GM23338 (cell line): ENCODE data around the gene NFKB1. TPM values are rescaled to one million over a fixed set of nuclear protein-coding genes. Genes with fewer than 3 reads are reported as not detected.

ENCODE experiments used
- ATAC-seq: fragments of 200-7000 bp; cut with Tn5 transposase; 3 replicates; pipeline ENCODE4 v1.9.1; 2020
- DNase-seq: peaks from one replicate; pipeline ENCODE4 v3.0.0-alpha.2; 2015; ENCODE audit warnings: low spot score
- H2AFZ ChIP-seq: fragments of 200-600 bp; sonication (generic); 2 replicates; pipeline ENCODE4 v1.8.0; 2016; ENCODE audit warnings: antibody characterized with exemption, mild to moderate bottlenecking, moderate library complexity
- H3F3A ChIP-seq: fragments of 200-600 bp; sonication (generic); replicated peaks from 2 replicates; pipeline ENCODE4 v1.8.0; 2017; ENCODE audit warnings: antibody characterized with exemption, mixed run types, low read depth
- H3K27ac ChIP-seq: fragments of 200-600 bp; sonication (generic); 2 replicates; pipeline ENCODE4 v1.6.1; 2016; ENCODE audit warnings: low read depth
- H3K27me3 ChIP-seq: fragments of 200-600 bp; sonication (generic); 2 replicates; pipeline ENCODE4 v1.8.0; 2016; ENCODE audit warnings: mild to moderate bottlenecking, mixed run types, moderate library complexity; ENCODE audit not compliant: insufficient read depth
- H3K36me3 ChIP-seq: fragments of 200-600 bp; sonication (generic); 2 replicates; pipeline ENCODE4 v1.8.0; 2016; ENCODE audit warnings: mild to moderate bottlenecking; ENCODE audit not compliant: insufficient read depth
- H3K4me1 ChIP-seq: fragments of 200-600 bp; sonication (generic); 2 replicates; pipeline ENCODE4 v1.8.0; 2016; ENCODE audit warnings: mild to moderate bottlenecking, moderate library complexity; ENCODE audit not compliant: insufficient read depth
- H3K4me2 ChIP-seq: fragments of 200-600 bp; sonication (generic); 2 replicates; pipeline ENCODE4 v1.7.1; 2017; ENCODE audit warnings: mixed run types
- H3K4me3 ChIP-seq: fragments of 200-600 bp; sonication (generic); 2 replicates; pipeline ENCODE4 v1.6.1; 2016; ENCODE audit warnings: mixed run types
- H3K79me2 ChIP-seq: fragments of 200-600 bp; sonication (generic); replicated peaks from 2 replicates; pipeline ENCODE4 v1.8.0; 2017; ENCODE audit warnings: mild to moderate bottlenecking; ENCODE audit not compliant: insufficient read depth
- H3K9me2 ChIP-seq: fragments of 200-600 bp; sonication (generic); 2 replicates; pipeline ENCODE4 v1.8.0; 2017; ENCODE audit not compliant: insufficient read depth
- H4K20me1 ChIP-seq: fragments of 200-600 bp; sonication (generic); replicated peaks from 2 replicates; pipeline ENCODE4 v1.8.0; 2017; ENCODE audit warnings: mild to moderate bottlenecking; ENCODE audit not compliant: insufficient read depth
- H3K27ac Mint-ChIP-seq: 2 replicates; pipeline ENCODE4 v1.8.0; 2020; ENCODE audit warnings: inconsistent platforms, mild to moderate bottlenecking, moderate library complexity, mixed read lengths
- H3K27me3 Mint-ChIP-seq: 3 replicates; pipeline ENCODE4 v1.8.0; 2022; ENCODE audit warnings: low read depth, mild to moderate bottlenecking, moderate library complexity, mixed read lengths, inconsistent platforms; ENCODE audit not compliant: insufficient read depth, poor library complexity
- H3K36me3 Mint-ChIP-seq: 3 replicates; pipeline ENCODE4 v1.8.0; 2021; ENCODE audit warnings: low read depth, mild to moderate bottlenecking, inconsistent platforms, moderate library complexity, mixed read lengths
- H3K4me1 Mint-ChIP-seq: 3 replicates; pipeline ENCODE4 v1.8.0; 2020; ENCODE audit warnings: mild to moderate bottlenecking, inconsistent platforms, mixed read lengths
- H3K4me3 Mint-ChIP-seq: 3 replicates; pipeline ENCODE4 v1.8.0; 2021; ENCODE audit warnings: moderate library complexity, mild to moderate bottlenecking, inconsistent platforms, mixed read lengths
- H3K9me3 Mint-ChIP-seq: 3 replicates; pipeline ENCODE4 v1.8.0; 2020; ENCODE audit warnings: moderate library complexity, mild to moderate bottlenecking, inconsistent platforms, mixed read lengths
- CREB1 ChIP-seq: fragments of 250-450 bp; sonication (Bioruptor Pico); IDR thresholded peaks from 2 replicates; pipeline ENCODE4 v1.5.0; 2020; ENCODE audit warnings: low read depth, mild to moderate bottlenecking, moderate library complexity
- EZH2 ChIP-seq: fragments of 200-600 bp; sonication (generic); IDR thresholded peaks from one replicate; pipeline ENCODE4 v1.8.0; 2017; ENCODE audit warnings: antibody characterized with exemption, mild to moderate bottlenecking, low read depth; ENCODE audit not compliant: unreplicated experiment
- EZH2phosphoT487 ChIP-seq: fragments of 200-600 bp; sonication (generic); IDR thresholded peaks from one replicate; pipeline ENCODE4 v1.8.1; 2018; ENCODE audit warnings: antibody characterized with exemption; ENCODE audit not compliant: unreplicated experiment
- JUNB ChIP-seq: IDR thresholded peaks from one replicate; pipeline ENCODE4 v1.6.1; 2016; ENCODE audit warnings: antibody characterized with exemption; ENCODE audit not compliant: unreplicated experiment
- NANOG ChIP-seq: IDR thresholded peaks from 2 replicates; pipeline ENCODE4 v1.6.1; 2016; ENCODE audit warnings: antibody characterized with exemption, borderline replicate concordance
- POLR2AphosphoS5 ChIP-seq: IDR thresholded peaks from 2 replicates; pipeline ENCODE4 v1.6.1; 2016; ENCODE audit warnings: antibody characterized with exemption, low read depth
- STAT1 ChIP-seq: IDR thresholded peaks from one replicate; pipeline ENCODE4 v1.6.1; 2016; ENCODE audit warnings: antibody characterized with exemption; ENCODE audit not compliant: unreplicated experiment
- ZNF114 ChIP-seq: fragments of 250-450 bp; sonication (Bioruptor Pico); IDR thresholded peaks from 2 replicates; pipeline ENCODE4 v1.5.0; 2020; ENCODE audit warnings: mild to moderate bottlenecking, moderate library complexity
- ZNF331 ChIP-seq: fragments of 250-450 bp; sonication (Bioruptor Pico); IDR thresholded peaks from 2 replicates; pipeline ENCODE4 v1.5.0; 2020; ENCODE audit warnings: low read depth, mild to moderate bottlenecking, moderate library complexity
- polyA plus RNA-seq: library from polyadenylated mRNA; unstranded; fragments of >200 nt; fragmentation: Nextera tagmentation; extraction: Ambion mirVana; gene quantifications from 2 replicates; pipeline ENCODE4 v1.2.1, GENCODE V29; 2016
- total RNA-seq: library from RNA; depleted of rRNA; stranded (reverse); fragments of >200 nt; shearing (Covaris generic); gene quantifications from 2 replicates; pipeline ENCODE4 v1.2.3, GENCODE V29; 2014
- TF ChIP-seq, protein P1 (sequence below): IDR thresholded peaks from 2 replicates; pipeline ENCODE4 v1.6.1; 2016; ENCODE audit warnings: antibody characterized with exemption
- TF ChIP-seq, protein P2 (sequence below): fragments of 250-450 bp; sonication (Bioruptor Pico); IDR thresholded peaks from 2 replicates; pipeline ENCODE4 v1.5.0; 2020; ENCODE audit warnings: mild to moderate bottlenecking, moderate library complexity
- TF ChIP-seq, protein P3 (sequence below), 2 experiments: fragments of 200-600 bp in 1 of 2; sonication (generic) in 1 of 2; conservative IDR thresholded peaks; 2 replicates each; pipeline versions ENCODE4 v1.5.1 to v1.6.1; 2016 to 2017; ENCODE audit warnings: antibody characterized with exemption in 2 of 2, low read depth in 2 of 2, mild to moderate bottlenecking in 2 of 2, moderate library complexity in 1 of 2
- TF ChIP-seq, protein P4 (sequence below): IDR thresholded peaks from one replicate; pipeline ENCODE4 v1.6.1; 2018; ENCODE audit warnings: antibody characterized with exemption; ENCODE audit not compliant: unreplicated experiment

NFKB1 gene
- total and polyA plus RNA-seq, 2 experiments from 2014 or later: 0.82 to 4.6 TPM

DNA sequence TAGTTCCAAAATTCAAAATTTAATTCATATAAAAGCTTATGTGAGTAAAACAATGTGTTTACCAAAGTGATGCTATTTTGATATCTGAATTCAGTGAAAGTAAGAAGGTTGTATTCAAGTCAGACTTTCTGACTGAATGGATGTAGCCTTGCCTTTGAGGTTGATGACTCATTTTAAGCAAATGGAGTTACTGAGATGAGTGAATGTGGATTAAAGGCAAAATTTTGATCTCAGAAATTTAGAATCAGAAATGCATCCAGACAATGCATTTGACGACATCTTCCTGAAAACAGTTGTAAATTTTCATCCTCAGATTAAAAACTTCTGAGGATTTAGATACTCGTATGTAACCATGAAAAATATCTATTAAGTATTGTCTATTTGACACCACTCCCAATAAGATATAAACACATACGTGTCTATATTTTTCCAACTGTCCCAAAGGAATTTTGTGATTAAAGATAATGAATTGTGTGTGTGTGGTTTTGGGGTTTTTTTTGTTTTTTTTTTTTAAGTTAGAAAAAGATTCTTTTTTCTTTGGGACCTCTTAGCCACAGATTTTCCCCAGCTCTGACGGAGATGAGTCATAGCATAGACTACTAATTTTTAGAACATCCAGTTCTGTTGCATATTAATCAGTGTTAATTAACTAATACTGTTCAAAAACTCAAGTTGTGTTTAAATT, 34.4 kb downstream of the NFKB1 start:
- Histone ChIP-seq H3K9me2 (no peaks in the 10 kb centered on the region), H3K4me1 (no peaks in the 10 kb centered on the region), H3K27ac (no peak overlapping the region), H3F3A (no peaks in the 10 kb centered on the region), H3K79me2 (no peaks in the 10 kb centered on the region), H3K4me3 (no peak overlapping the region), H3K36me3 (no peaks in the 10 kb centered on the region), H2AFZ (no peak overlapping the region), H4K20me1 (no peaks in the 10 kb centered on the region), H3K27me3 (no peaks in the 10 kb centered on the region), H3K4me2 (no peak overlapping the region)
- TF ChIP-seq CREB1 (CRISPR knock-in tag): no peak
- no peak for TF ChIP-seq JUNB
- TF ChIP-seq EZH2phosphoT487: no peak
- TF ChIP-seq, protein P1, sequence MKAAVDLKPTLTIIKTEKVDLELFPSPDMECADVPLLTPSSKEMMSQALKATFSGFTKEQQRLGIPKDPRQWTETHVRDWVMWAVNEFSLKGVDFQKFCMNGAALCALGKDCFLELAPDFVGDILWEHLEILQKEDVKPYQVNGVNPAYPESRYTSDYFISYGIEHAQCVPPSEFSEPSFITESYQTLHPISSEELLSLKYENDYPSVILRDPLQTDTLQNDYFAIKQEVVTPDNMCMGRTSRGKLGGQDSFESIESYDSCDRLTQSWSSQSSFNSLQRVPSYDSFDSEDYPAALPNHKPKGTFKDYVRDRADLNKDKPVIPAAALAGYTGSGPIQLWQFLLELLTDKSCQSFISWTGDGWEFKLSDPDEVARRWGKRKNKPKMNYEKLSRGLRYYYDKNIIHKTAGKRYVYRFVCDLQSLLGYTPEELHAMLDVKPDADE: no peak
- TF ChIP-seq STAT1: no peak
- TF ChIP-seq EZH2: no peak
- TF ChIP-seq NANOG: no peak
- no peak for TF ChIP-seq ZNF331 (CRISPR knock-in tag)
- TF ChIP-seq, protein P2, sequence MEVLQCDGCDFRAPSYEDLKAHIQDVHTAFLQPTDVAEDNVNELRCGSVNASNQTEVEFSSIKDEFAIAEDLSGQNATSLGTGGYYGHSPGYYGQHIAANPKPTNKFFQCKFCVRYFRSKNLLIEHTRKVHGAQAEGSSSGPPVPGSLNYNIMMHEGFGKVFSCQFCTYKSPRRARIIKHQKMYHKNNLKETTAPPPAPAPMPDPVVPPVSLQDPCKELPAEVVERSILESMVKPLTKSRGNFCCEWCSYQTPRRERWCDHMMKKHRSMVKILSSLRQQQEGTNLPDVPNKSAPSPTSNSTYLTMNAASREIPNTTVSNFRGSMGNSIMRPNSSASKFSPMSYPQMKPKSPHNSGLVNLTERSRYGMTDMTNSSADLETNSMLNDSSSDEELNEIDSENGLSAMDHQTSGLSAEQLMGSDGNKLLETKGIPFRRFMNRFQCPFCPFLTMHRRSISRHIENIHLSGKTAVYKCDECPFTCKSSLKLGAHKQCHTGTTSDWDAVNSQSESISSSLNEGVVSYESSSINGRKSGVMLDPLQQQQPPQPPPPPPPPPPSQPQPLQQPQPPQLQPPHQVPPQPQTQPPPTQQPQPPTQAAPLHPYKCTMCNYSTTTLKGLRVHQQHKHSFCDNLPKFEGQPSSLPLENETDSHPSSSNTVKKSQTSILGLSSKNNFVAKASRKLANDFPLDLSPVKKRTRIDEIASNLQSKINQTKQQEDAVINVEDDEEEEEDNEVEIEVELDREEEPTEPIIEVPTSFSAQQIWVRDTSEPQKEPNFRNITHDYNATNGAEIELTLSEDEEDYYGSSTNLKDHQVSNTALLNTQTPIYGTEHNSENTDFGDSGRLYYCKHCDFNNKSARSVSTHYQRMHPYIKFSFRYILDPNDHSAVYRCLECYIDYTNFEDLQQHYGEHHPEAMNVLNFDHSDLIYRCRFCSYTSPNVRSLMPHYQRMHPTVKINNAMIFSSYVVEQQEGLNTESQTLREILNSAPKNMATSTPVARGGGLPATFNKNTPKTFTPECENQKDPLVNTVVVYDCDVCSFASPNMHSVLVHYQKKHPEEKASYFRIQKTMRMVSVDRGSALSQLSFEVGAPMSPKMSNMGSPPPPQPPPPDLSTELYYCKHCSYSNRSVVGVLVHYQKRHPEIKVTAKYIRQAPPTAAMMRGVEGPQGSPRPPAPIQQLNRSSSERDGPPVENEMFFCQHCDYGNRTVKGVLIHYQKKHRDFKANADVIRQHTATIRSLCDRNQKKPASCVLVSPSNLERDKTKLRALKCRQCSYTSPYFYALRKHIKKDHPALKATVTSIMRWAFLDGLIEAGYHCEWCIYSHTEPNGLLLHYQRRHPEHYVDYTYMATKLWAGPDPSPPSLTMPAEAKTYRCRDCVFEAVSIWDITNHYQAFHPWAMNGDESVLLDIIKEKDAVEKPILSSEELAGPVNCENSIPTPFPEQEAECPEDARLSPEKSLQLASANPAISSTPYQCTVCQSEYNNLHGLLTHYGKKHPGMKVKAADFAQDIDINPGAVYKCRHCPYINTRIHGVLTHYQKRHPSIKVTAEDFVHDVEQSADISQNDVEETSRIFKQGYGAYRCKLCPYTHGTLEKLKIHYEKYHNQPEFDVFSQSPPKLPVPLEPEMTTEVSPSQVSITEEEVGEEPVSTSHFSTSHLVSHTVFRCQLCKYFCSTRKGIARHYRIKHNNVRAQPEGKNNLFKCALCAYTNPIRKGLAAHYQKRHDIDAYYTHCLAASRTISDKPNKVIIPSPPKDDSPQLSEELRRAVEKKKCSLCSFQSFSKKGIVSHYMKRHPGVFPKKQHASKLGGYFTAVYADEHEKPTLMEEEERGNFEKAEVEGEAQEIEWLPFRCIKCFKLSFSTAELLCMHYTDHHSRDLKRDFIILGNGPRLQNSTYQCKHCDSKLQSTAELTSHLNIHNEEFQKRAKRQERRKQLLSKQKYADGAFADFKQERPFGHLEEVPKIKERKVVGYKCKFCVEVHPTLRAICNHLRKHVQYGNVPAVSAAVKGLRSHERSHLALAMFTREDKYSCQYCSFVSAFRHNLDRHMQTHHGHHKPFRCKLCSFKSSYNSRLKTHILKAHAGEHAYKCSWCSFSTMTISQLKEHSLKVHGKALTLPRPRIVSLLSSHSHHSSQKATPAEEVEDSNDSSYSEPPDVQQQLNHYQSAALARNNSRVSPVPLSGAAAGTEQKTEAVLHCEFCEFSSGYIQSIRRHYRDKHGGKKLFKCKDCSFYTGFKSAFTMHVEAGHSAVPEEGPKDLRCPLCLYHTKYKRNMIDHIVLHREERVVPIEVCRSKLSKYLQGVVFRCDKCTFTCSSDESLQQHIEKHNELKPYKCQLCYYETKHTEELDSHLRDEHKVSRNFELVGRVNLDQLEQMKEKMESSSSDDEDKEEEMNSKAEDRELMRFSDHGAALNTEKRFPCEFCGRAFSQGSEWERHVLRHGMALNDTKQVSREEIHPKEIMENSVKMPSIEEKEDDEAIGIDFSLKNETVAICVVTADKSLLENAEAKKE (CRISPR knock-in tag): no peak
- no peak for TF ChIP-seq POLR2AphosphoS5
- TF ChIP-seq, protein P3, sequence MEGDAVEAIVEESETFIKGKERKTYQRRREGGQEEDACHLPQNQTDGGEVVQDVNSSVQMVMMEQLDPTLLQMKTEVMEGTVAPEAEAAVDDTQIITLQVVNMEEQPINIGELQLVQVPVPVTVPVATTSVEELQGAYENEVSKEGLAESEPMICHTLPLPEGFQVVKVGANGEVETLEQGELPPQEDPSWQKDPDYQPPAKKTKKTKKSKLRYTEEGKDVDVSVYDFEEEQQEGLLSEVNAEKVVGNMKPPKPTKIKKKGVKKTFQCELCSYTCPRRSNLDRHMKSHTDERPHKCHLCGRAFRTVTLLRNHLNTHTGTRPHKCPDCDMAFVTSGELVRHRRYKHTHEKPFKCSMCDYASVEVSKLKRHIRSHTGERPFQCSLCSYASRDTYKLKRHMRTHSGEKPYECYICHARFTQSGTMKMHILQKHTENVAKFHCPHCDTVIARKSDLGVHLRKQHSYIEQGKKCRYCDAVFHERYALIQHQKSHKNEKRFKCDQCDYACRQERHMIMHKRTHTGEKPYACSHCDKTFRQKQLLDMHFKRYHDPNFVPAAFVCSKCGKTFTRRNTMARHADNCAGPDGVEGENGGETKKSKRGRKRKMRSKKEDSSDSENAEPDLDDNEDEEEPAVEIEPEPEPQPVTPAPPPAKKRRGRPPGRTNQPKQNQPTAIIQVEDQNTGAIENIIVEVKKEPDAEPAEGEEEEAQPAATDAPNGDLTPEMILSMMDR (conservative IDR thresholded peaks at IDR 0.05; ENCODE audit: low read depth in 2 of 2): no peak
- TF ChIP-seq, protein P4, sequence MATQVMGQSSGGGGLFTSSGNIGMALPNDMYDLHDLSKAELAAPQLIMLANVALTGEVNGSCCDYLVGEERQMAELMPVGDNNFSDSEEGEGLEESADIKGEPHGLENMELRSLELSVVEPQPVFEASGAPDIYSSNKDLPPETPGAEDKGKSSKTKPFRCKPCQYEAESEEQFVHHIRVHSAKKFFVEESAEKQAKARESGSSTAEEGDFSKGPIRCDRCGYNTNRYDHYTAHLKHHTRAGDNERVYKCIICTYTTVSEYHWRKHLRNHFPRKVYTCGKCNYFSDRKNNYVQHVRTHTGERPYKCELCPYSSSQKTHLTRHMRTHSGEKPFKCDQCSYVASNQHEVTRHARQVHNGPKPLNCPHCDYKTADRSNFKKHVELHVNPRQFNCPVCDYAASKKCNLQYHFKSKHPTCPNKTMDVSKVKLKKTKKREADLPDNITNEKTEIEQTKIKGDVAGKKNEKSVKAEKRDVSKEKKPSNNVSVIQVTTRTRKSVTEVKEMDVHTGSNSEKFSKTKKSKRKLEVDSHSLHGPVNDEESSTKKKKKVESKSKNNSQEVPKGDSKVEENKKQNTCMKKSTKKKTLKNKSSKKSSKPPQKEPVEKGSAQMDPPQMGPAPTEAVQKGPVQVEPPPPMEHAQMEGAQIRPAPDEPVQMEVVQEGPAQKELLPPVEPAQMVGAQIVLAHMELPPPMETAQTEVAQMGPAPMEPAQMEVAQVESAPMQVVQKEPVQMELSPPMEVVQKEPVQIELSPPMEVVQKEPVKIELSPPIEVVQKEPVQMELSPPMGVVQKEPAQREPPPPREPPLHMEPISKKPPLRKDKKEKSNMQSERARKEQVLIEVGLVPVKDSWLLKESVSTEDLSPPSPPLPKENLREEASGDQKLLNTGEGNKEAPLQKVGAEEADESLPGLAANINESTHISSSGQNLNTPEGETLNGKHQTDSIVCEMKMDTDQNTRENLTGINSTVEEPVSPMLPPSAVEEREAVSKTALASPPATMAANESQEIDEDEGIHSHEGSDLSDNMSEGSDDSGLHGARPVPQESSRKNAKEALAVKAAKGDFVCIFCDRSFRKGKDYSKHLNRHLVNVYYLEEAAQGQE: no peak
- no peak for TF ChIP-seq ZNF114 (CRISPR knock-in tag)
- H3K4me3 Mint-ChIP-seq: no peak overlapping the region
- H3K9me3 Mint-ChIP-seq: no peaks in the 10 kb centered on the region
- no peaks in the 10 kb centered on the region; the same call in 2 of the 3 replicates for H3K4me1 Mint-ChIP-seq
- H3K27me3 Mint-ChIP-seq: no peaks in the 10 kb centered on the region
- DNase-seq (no peak), ATAC-seq (no peak)
- H3K27ac Mint-ChIP-seq: no peak overlapping the region
- H3K36me3 Mint-ChIP-seq: no peaks in the 10 kb centered on the region
